Esophagus muscularis mucosa (tissue), 3 donors: ENCODE data around the gene GFRA1.

ENCODE experiments used
- CTCF ChIP-seq, 3 experiments: fragments of 200-600 bp in 2 of 3; fragments of 450-650 bp in 1 of 3; sonication (generic) in 2 of 3; IDR thresholded peaks; one replicate each; pipeline ENCODE4 v1.5.1; 2017 to 2019; ENCODE audit warnings: antibody characterized with exemption in 3 of 3, mild to moderate bottlenecking in 2 of 3, moderate library complexity in 1 of 3
- POLR2AphosphoS5 ChIP-seq, 2 donors: sonication (generic); formaldehyde crosslinking; IDR thresholded peaks; one replicate each; pipeline ENCODE4 v1.6.1; 2017; ENCODE audit warnings: antibody characterized with exemption in 2 of 2

- TF ChIP-seq CTCF (IDR thresholded peaks at IDR 0.05) = no peak
- no peak for TF ChIP-seq POLR2AphosphoS5 (IDR thresholded peaks at IDR 0.05)
Observed at GRCh38 chr10:116126239-116126638, 146.8 kb downstream of the GFRA1 start.
